Nephron (organoid): ENCODE results near the gene HINT3.
A peak's percentile ranks its signal among the peaks of the same experiment; 100 is the strongest.

Source experiments
- H3K27ac Mint-ChIP-seq, 3 experiments: 2 replicates each; pipeline ENCODE4 v1.8.0; 2020; ENCODE audit warnings: mixed read lengths in 3 of 3, mild to moderate bottlenecking in 2 of 3, moderate library complexity in 1 of 3
- H3K27me3 Mint-ChIP-seq: 2 replicates; pipeline ENCODE4 v1.8.0; 2021; ENCODE audit warnings: low read depth, mild to moderate bottlenecking, moderate library complexity, mixed read lengths
- H3K36me3 Mint-ChIP-seq: 2 replicates; pipeline ENCODE4 v1.8.0; 2020; ENCODE audit warnings: low read depth, mixed read lengths
- H3K4me1 Mint-ChIP-seq: 2 replicates; pipeline ENCODE4 v1.8.0; 2020; ENCODE audit warnings: mixed read lengths
- H3K4me3 Mint-ChIP-seq, 3 experiments: 2 replicates each; pipeline ENCODE4 v1.8.0; 2020; ENCODE audit warnings: mild to moderate bottlenecking in 3 of 3, mixed read lengths in 3 of 3, moderate library complexity in 2 of 3
- H3K9me3 Mint-ChIP-seq: 2 replicates; pipeline ENCODE4 v1.8.0; 2020; ENCODE audit warnings: mixed read lengths
- TF ChIP-seq, protein P1 (sequence below), 3 experiments: fragments of 200-600 bp; sonication (generic); IDR thresholded peaks; one replicate each; pipeline ENCODE4 v1.5.0; 2021; ENCODE audit warnings: antibody characterized with exemption in 3 of 3; ENCODE audit not compliant: unreplicated experiment in 3 of 3

The HINT3 gene

DNA sequence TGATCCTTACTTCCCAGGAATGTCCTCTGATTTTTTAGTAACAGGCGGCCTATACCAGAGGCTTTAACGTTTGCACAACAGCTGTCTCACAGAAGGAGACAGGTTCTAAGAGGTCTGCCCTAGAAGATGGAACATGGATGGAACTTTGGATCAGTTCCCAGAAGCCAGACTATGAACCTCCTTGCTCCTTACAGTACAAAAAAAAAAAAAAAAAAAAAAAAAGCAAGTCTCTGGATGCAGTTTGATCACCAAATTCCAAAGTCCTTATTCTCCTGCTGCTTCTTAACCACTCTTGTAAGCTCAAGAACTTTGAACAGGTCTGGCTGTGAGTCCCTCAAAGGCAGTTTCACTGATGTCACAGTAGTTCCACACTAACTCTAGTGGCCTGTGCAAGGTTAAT is 27.7 kb downstream of the HINT3 start:
- TF ChIP-seq, protein P1, sequence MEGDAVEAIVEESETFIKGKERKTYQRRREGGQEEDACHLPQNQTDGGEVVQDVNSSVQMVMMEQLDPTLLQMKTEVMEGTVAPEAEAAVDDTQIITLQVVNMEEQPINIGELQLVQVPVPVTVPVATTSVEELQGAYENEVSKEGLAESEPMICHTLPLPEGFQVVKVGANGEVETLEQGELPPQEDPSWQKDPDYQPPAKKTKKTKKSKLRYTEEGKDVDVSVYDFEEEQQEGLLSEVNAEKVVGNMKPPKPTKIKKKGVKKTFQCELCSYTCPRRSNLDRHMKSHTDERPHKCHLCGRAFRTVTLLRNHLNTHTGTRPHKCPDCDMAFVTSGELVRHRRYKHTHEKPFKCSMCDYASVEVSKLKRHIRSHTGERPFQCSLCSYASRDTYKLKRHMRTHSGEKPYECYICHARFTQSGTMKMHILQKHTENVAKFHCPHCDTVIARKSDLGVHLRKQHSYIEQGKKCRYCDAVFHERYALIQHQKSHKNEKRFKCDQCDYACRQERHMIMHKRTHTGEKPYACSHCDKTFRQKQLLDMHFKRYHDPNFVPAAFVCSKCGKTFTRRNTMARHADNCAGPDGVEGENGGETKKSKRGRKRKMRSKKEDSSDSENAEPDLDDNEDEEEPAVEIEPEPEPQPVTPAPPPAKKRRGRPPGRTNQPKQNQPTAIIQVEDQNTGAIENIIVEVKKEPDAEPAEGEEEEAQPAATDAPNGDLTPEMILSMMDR (IDR thresholded peaks at IDR 0.05; ENCODE audit: unreplicated experiment in 3 of 3): no peak
- H3K4me1 Mint-ChIP-seq: peaks cover 3% of the 10 kb centered on the region

DNA sequence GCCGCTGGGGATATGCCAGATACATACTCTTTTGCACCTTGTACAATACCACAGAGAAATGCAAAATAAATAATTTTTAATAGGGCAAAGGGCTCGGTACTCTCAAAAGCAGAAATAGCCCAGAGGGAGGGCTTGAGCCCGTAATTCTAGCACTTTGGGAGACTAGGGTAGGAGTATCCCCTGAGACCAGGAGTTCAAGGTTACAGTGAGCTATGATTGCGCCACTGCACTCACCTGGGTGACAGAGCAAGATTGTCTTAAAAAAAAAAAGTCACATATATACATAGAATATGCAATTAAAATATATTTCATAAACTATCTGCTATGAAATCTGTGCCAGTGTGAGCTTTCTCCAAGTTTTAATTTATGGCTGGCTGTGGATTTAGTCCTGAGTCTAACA is 29.0 kb downstream of the HINT3 start:
- Mint-ChIP-seq H3K4me1 (peaks cover 8% of the 10 kb centered on the region), H3K27me3 (no peaks in the 10 kb centered on the region), H3K4me3 (peak overlapping the region; percentile 19 to 66 (median 39)), H3K9me3 (no peaks in the 10 kb centered on the region), H3K36me3 (no peaks in the 10 kb centered on the region), H3K27ac (no peak overlapping the region)
- TF ChIP-seq, protein P1 (IDR thresholded peaks at IDR 0.05; ENCODE audit: unreplicated experiment in 3 of 3): no peak

More for the DNA sequence above, 27.7 kb downstream of the HINT3 start:
- Mint-ChIP-seq H3K4me3 (peak overlapping the region in 2 of 3 experiments; percentile 21 to 26), H3K36me3 (no peaks in the 10 kb centered on the region), H3K27ac (no peak overlapping the region), H3K9me3 (no peaks in the 10 kb centered on the region), H3K27me3 (no peaks in the 10 kb centered on the region)

DNA sequence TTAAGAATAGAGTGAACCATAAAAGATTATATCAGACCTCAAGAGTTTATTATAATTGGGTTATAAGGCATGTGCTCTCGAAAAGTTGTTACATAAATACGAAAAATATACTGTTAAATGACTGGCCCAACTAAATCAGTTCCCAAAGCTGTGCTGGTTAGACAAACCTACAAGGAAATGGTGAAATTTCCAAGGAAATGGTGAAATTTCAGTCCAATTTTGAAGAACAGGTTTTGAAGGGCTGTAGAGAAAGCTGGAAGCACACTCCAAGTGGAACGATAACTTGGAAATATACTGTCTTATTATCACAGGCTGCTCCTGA is 29.4 kb downstream of the HINT3 start:
- TF ChIP-seq, protein P1 (IDR thresholded peaks at IDR 0.05; ENCODE audit: unreplicated experiment in 3 of 3): no peak
- H3K4me3 Mint-ChIP-seq: no peak overlapping the region
- H3K4me1 Mint-ChIP-seq: peaks cover 8% of the 10 kb centered on the region
- no peaks in the 10 kb centered on the region for H3K36me3 Mint-ChIP-seq
- no peak overlapping the region for H3K27ac Mint-ChIP-seq
- H3K9me3 Mint-ChIP-seq: no peaks in the 10 kb centered on the region
- no peaks in the 10 kb centered on the region for H3K27me3 Mint-ChIP-seq

DNA sequence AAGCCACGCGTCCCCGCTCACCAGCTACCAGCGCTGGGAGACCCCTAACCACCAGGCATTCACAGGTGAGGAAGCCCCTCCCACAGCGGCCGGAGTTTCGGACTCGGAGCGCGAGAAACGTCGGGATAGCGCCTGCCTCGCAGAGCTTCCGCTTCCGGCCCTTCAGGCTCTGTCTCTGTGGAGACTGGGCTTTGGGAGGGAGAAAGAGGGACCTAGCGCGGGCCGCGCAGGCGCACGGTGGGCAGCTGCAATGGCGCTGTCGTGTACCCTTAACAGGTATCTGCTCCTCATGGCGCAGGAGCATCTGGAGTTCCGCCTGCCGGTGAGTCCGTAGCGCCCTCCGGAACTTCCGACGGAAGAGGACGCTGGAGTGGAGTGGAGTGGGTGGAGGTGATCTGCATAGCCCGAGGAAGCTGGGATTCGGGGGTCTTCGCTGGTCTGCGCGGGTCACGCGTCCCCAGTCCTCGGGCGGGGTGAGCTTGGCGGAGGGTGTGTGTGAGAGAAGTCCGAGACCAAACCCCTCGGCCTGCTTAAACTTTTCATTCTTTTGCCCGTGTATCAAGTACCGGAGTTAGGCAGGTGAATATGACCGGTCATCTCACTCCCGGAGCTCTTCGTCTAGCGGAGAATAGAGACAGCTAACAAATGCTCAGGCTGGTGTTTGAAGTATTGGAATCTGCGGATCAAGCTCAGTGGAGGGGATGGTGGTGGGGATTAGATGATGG is 29.9 kb downstream of the HINT3 start, which contains the start of gene TRMT11:
TRMT11 (plus strand) TSS at position 240 of the 725 bp plus-strand sequence; CDS start at position 251, 11 bp downstream.
- Mint-ChIP-seq H3K27ac (no peak within 1 kb of the TSS), H3K4me3 (peak within 1 kb of the TSS; percentile 19 to 66 (median 39)), H3K9me3 (no peaks in the 10 kb centered on the region), H3K4me1 (peaks cover 8% of the 10 kb centered on the region), H3K36me3 (no peaks in the 10 kb centered on the region), H3K27me3 (no peaks in the 10 kb centered on the region)
- TF ChIP-seq, protein P1 (IDR thresholded peaks at IDR 0.05; ENCODE audit: unreplicated experiment in 3 of 3): no peak

DNA sequence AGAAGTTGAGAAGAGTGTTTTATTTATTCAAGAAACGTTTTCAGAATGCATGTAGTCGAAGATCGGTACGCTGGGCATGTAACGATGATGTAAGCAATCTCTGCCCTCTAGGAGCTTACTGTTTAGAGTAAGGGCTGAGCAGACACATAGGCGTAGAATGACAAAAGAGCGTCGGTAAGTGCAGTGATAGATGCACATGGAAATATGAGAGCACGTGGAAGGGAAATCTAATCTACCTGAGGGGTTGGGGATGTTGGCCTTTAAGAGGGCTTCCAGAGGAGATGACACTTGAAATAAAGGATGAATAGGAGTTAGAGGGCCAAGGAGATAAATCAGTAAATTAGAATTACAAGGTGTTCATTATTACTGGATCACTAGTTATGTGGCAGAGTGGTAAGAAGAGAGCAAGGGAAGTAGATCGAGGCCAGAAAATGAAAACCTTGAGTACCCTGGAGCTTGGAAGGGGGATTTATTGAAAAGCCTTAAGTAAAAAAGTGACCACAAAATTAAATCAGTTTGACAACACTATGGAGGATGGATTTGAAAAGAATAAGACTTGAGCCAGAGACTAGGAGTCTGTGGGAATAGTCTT is 30.6 kb downstream of the HINT3 start:
- H3K27me3 Mint-ChIP-seq: no peaks in the 10 kb centered on the region
- H3K36me3 Mint-ChIP-seq: no peaks in the 10 kb centered on the region
- H3K9me3 Mint-ChIP-seq: no peaks in the 10 kb centered on the region
- no peak overlapping the region for H3K4me3 Mint-ChIP-seq
- peaks cover 8% of the 10 kb centered on the region for H3K4me1 Mint-ChIP-seq
- H3K27ac Mint-ChIP-seq: no peak overlapping the region
- TF ChIP-seq, protein P1 (IDR thresholded peaks at IDR 0.05; ENCODE audit: unreplicated experiment in 3 of 3): no peak

DNA sequence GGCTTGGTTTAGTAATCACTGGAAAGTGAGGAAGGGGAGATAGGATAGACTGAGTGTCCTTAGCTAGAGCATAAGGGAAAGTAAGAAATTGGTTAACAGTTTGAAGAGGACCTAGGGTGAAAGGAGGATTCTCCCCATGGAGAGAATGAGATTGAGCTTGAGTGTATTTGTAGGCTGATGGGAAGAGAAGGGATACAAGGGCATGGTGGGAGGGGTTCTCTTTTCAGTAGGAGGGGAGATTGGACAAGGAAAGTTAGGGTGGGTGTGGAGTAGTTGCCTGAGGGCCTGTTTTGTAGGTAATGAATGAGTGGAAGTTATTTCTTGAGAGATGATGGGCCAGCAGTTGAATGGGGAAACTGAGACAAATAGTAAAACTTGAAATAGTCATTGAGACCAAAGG is 31.7 kb downstream of the HINT3 start:
- Mint-ChIP-seq H3K4me3 (no peak overlapping the region), H3K4me1 (peaks cover 8% of the 10 kb centered on the region), H3K9me3 (no peaks in the 10 kb centered on the region), H3K36me3 (no peaks in the 10 kb centered on the region), H3K27me3 (no peaks in the 10 kb centered on the region), H3K27ac (no peak overlapping the region)
- TF ChIP-seq, protein P1 (IDR thresholded peaks at IDR 0.05; ENCODE audit: unreplicated experiment in 3 of 3): no peak
